SK-N-SH treated with all-trans-retinoic acid at 6 μM for 48 hours (cell line): ENCODE measurements around the gene RBL2.

Experiments used
- ATAC-seq: fragments of 200-7000 bp; cut with Tn5 transposase; 3 replicates; pipeline ENCODE4 v1.9.1; 2020; ENCODE audit warnings: mild to moderate bottlenecking, moderate library complexity
- ARNTL ChIP-seq: fragments of 450-650 bp; formaldehyde crosslinking; IDR thresholded peaks from 2 replicates; pipeline ENCODE4 v1.5.0; 2020; ENCODE audit warnings: low read depth, mild to moderate bottlenecking, moderate library complexity, borderline replicate concordance
- BACH2 ChIP-seq: fragments of 250-450 bp; sonication (Bioruptor Pico); IDR thresholded peaks from 2 replicates; pipeline ENCODE4 v1.9.0; 2021; ENCODE audit warnings: mild to moderate bottlenecking, borderline replicate concordance
- CREB5 ChIP-seq: fragments of 250-450 bp; sonication (Bioruptor Pico); IDR thresholded peaks from 2 replicates; pipeline ENCODE4 v1.5.1; 2020; ENCODE audit warnings: low read depth, mild to moderate bottlenecking, moderate library complexity
- CSDC2 ChIP-seq: fragments of 250-450 bp; sonication (Bioruptor Pico); IDR thresholded peaks from 2 replicates; pipeline ENCODE4 v1.5.0; 2020; ENCODE audit warnings: mild to moderate bottlenecking, moderate library complexity
- CSRNP3 ChIP-seq: fragments of 250-450 bp; sonication (Bioruptor Pico); IDR thresholded peaks from 2 replicates; pipeline ENCODE4 v1.5.1; 2021; ENCODE audit warnings: mild to moderate bottlenecking, moderate library complexity
- GLIS3 ChIP-seq: fragments of 250-450 bp; sonication (Bioruptor Pico); IDR thresholded peaks from 2 replicates; pipeline ENCODE4 v1.5.0; 2020; ENCODE audit warnings: mild to moderate bottlenecking, moderate library complexity
- ISL1 ChIP-seq: fragments of 250-450 bp; sonication (Bioruptor Pico); IDR thresholded peaks from 2 replicates; pipeline ENCODE4 v2.1.2; 2022; ENCODE audit warnings: mild to moderate bottlenecking, moderate library complexity
- OSR1 ChIP-seq: fragments of 250-450 bp; sonication (Bioruptor Pico); IDR thresholded peaks from 2 replicates; pipeline ENCODE4 v1.8.0; 2022; ENCODE audit warnings: moderate library complexity, mild to moderate bottlenecking, inconsistent platforms
- PATZ1 ChIP-seq: fragments of 250-450 bp; sonication (Bioruptor Pico); IDR thresholded peaks from 2 replicates; pipeline ENCODE4 v1.8.0; 2020; ENCODE audit warnings: mild to moderate bottlenecking, moderate library complexity, borderline replicate concordance
- PPARA ChIP-seq: fragments of 250-450 bp; sonication (Bioruptor Pico); IDR thresholded peaks from 2 replicates; pipeline ENCODE4 v1.5.0; 2020; ENCODE audit warnings: mild to moderate bottlenecking, borderline replicate concordance
- RARB ChIP-seq: fragments of 250-450 bp; sonication (Bioruptor Pico); IDR thresholded peaks from 2 replicates; pipeline ENCODE4 v1.8.0; 2021; ENCODE audit warnings: mild to moderate bottlenecking, moderate library complexity
- SNAI2 ChIP-seq: fragments of 250-450 bp; sonication (Bioruptor Pico); IDR thresholded peaks from 2 replicates; pipeline ENCODE4 v1.5.0; 2020; ENCODE audit warnings: mild to moderate bottlenecking, moderate library complexity
- TCF4 ChIP-seq: fragments of 250-450 bp; sonication (Bioruptor Pico); IDR thresholded peaks from 2 replicates; pipeline ENCODE4 v1.8.0; 2021; ENCODE audit warnings: mild to moderate bottlenecking, moderate library complexity, borderline replicate concordance
- TOX ChIP-seq: fragments of 250-450 bp; sonication (Bioruptor Pico); IDR thresholded peaks from 2 replicates; pipeline ENCODE4 v1.8.0; 2021; ENCODE audit warnings: mild to moderate bottlenecking, moderate library complexity, borderline replicate concordance
- TSHZ2 ChIP-seq: fragments of 250-450 bp; sonication (Bioruptor Pico); IDR thresholded peaks from 2 replicates; pipeline ENCODE4 v1.5.0; 2020; ENCODE audit warnings: mild to moderate bottlenecking, moderate library complexity
- ZC3H10 ChIP-seq: fragments of 250-450 bp; sonication (Bioruptor Pico); IDR thresholded peaks from 2 replicates; pipeline ENCODE4 v1.5.1; 2021; ENCODE audit warnings: mild to moderate bottlenecking, moderate library complexity
- ZFP3 ChIP-seq: fragments of 250-450 bp; sonication (Bioruptor Pico); IDR thresholded peaks from 2 replicates; pipeline ENCODE4 v1.5.0; 2020; ENCODE audit warnings: mild to moderate bottlenecking, moderate library complexity
- ZFP30 ChIP-seq: fragments of 450-650 bp; formaldehyde crosslinking; IDR thresholded peaks from 2 replicates; pipeline ENCODE4 v1.5.0; 2022; ENCODE audit warnings: mild to moderate bottlenecking, moderate library complexity
- ZNF565 ChIP-seq: fragments of 450-650 bp; formaldehyde crosslinking; conservative IDR thresholded peaks from 2 replicates; pipeline ENCODE4 v1.5.0; 2020; ENCODE audit warnings: low read depth, mild to moderate bottlenecking, moderate library complexity
- ZNF70 ChIP-seq: fragments of 450-650 bp; formaldehyde crosslinking; IDR thresholded peaks from 2 replicates; pipeline ENCODE4 v1.5.0; 2020; ENCODE audit warnings: mild to moderate bottlenecking, moderate library complexity
- ZNF8 ChIP-seq: fragments of 450-650 bp; formaldehyde crosslinking; IDR thresholded peaks from 2 replicates; pipeline ENCODE4 v1.5.0; 2020; ENCODE audit warnings: mild to moderate bottlenecking, moderate library complexity
- TF ChIP-seq, protein P1 (sequence below): fragments of 250-450 bp; sonication (Bioruptor Pico); IDR thresholded peaks from 2 replicates; pipeline ENCODE4 v1.8.0; 2021; ENCODE audit warnings: low read depth, mild to moderate bottlenecking, moderate library complexity, borderline replicate concordance

Gene RBL2

GRCh38 chr16:53429221-53429943, 4.9 kb upstream of the RBL2 start (continued):
- TF ChIP-seq TSHZ2 (CRISPR knock-in tag) (no peak), ZNF565 (CRISPR knock-in tag) (no peak), CREB5 (CRISPR knock-in tag) (no peak), PPARA (CRISPR knock-in tag) (no peak), CSDC2 (CRISPR knock-in tag) (no peak), ZNF70 (CRISPR knock-in tag) (no peak)
- TF ChIP-seq, protein P1, sequence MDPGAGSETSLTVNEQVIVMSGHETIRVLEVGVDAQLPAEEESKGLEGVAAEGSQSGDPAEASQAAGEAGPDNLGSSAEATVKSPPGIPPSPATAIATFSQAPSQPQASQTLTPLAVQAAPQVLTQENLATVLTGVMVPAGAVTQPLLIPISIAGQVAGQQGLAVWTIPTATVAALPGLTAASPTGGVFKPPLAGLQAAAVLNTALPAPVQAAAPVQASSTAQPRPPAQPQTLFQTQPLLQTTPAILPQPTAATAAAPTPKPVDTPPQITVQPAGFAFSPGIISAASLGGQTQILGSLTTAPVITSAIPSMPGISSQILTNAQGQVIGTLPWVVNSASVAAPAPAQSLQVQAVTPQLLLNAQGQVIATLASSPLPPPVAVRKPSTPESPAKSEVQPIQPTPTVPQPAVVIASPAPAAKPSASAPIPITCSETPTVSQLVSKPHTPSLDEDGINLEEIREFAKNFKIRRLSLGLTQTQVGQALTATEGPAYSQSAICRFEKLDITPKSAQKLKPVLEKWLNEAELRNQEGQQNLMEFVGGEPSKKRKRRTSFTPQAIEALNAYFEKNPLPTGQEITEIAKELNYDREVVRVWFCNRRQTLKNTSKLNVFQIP (CRISPR knock-in tag): no peak

- ATAC-seq: no peak
- TF ChIP-seq ZNF565 (CRISPR knock-in tag): no peak
- TF ChIP-seq ARNTL (CRISPR knock-in tag): no peak
Measured at GRCh38 chr16:53430363-53430762, 3.9 kb upstream of the RBL2 start.

- ATAC-seq: no peak
- TF ChIP-seq SNAI2 (no peak), PPARA (CRISPR knock-in tag) (no peak), ZC3H10 (CRISPR knock-in tag) (no peak), ZNF70 (CRISPR knock-in tag) (no peak), TSHZ2 (CRISPR knock-in tag) (no peak), TOX (CRISPR knock-in tag) (no peak), ZFP3 (no peak), RARB (no peak), GLIS3 (CRISPR knock-in tag) (no peak), CSRNP3 (CRISPR knock-in tag) (no peak), BACH2 (CRISPR knock-in tag) (no peak), TCF4 (CRISPR knock-in tag) (no peak), OSR1 (CRISPR knock-in tag) (no peak), CREB5 (CRISPR knock-in tag) (no peak), ZNF8 (CRISPR knock-in tag) (no peak), ISL1 (CRISPR knock-in tag) (no peak), PATZ1 (CRISPR knock-in tag) (no peak), ZFP30 (CRISPR knock-in tag) (no peak)
- TF ChIP-seq, protein P1 (CRISPR knock-in tag): no peak
Measured at GRCh38 chr16:53433509-53433908, 762 bp upstream of the RBL2 start.
